Gastrocnemius medialis (tissue), 4 donors: Measurements from ENCODE around the gene IGFL2. TPM values are rescaled to one million over a fixed set of nuclear protein-coding genes. Genes with fewer than 3 reads are reported as not detected.
"Not testable (repeated sequence)": the region's sequence is repeated elsewhere in the genome, so short reads cannot be mapped to it uniquely, and the experiment has no call there.

ENCODE experiments used
- ATAC-seq, 2 donors: fragments of 150-250 bp; one replicate each; pipeline ENCODE4 v1.9.1; 2016
- DNase-seq, 2 donors: peaks; one replicate each; pipeline ENCODE4 v3.0.0-alpha.2; 2019
- H3K27ac ChIP-seq, 4 donors: fragments of 200-600 bp; sonication (generic); 1 replicate in 1 of 4; 2 replicates in 3 of 4; pipeline ENCODE4 v1.5.1; 2016 to 2018; ENCODE audit warnings: mild to moderate bottlenecking in 2 of 4, moderate library complexity in 1 of 4
- H3K27me3 ChIP-seq, 3 donors: fragments of 200-600 bp; sonication (generic) in 2 of 3; 1 replicate in 1 of 3; 2 replicates in 2 of 3; pipeline versions ENCODE4 v1.5.1 to v1.6.0; 2016 to 2019; ENCODE audit warnings: mild to moderate bottlenecking in 1 of 3, moderate library complexity in 1 of 3
- H3K36me3 ChIP-seq, 2 donors: fragments of 200-600 bp; sonication (generic) in 1 of 2; one replicate each; pipeline ENCODE4 v1.5.1; 2017 to 2018
- H3K4me1 ChIP-seq, 2 donors: fragments of 200-600 bp; sonication (generic) in 1 of 2; one replicate each; pipeline ENCODE4 v1.5.1; 2016 to 2017; ENCODE audit warnings: mild to moderate bottlenecking in 2 of 2
- H3K4me3 ChIP-seq, 4 donors: fragments of 200-600 bp; sonication (generic) in 3 of 4; 1 replicate in 1 of 4; 2 replicates in 3 of 4; pipeline ENCODE4 v1.5.1; 2016 to 2019; ENCODE audit warnings: mild to moderate bottlenecking in 2 of 4
- H3K9me3 ChIP-seq, 3 donors: fragments of 200-600 bp; sonication (generic) in 2 of 3; 1 replicate in 1 of 3; 2 replicates in 2 of 3; pipeline ENCODE4 v1.5.1; 2016 to 2019
- CTCF ChIP-seq, 5 experiments: fragments of 450-650 bp in 3 of 5; fragments of 200-600 bp in 2 of 5; sonication (generic) in 2 of 5; IDR thresholded peaks in 4 of 5; conservative IDR thresholded peaks in 1 of 5; 1 replicate in 4 of 5; 2 replicates in 1 of 5; pipeline ENCODE4 v1.5.1; 2016 to 2019; ENCODE audit warnings: antibody characterized with exemption in 5 of 5, mild to moderate bottlenecking in 3 of 5, moderate library complexity in 3 of 5
- POLR2A ChIP-seq, 2 donors: fragments of 450-650 bp; IDR thresholded peaks; one replicate each; pipeline ENCODE4 v1.6.1; 2017; ENCODE audit warnings: antibody characterized with exemption in 2 of 2, mild to moderate bottlenecking in 2 of 2, moderate library complexity in 2 of 2
- in situ Hi-C, 4 donors: fragments of 200-750 bp; cut with MboI; loops; one replicate each; pipeline versions ENCODE4 v1.15.0 to v1.8.0; 2017; ENCODE audit warnings: low sequenced_read_pairs in 4 of 4
- intact Hi-C: fragments of 100-400 bp; cut with DNase I; formaldehyde crosslinking; loops from one replicate; pipeline ENCODE4 v1.15.1; 2023; ENCODE audit warnings: low total_unique reads
- total RNA-seq, 4 donors: library from RNA; depleted of rRNA; stranded (reverse); fragments of >200 nt; gene quantifications; one replicate each; pipeline versions ENCODE4 v1.1.0 to v1.2.3, GENCODE V29; 2016

Gene IGFL2
- not detected for total RNA-seq

GRCh38 chr19:46147791-46148288, at the start of gene IGFL2:
TSS of gene IGFL2 (plus strand) at chr19:46148238. CDS start at chr19:46148279, 41 bp downstream.
- no peak for ATAC-seq
- peaks cover 0 to 17% (median 0%) of the 10 kb centered on the region in 3 donors for H3K27me3 ChIP-seq
- H3K4me1 ChIP-seq, result no peaks in the 10 kb centered on the region
- no peak for DNase-seq
- in situ Hi-C loops, result no loop called here
- intact Hi-C loops, result no loop called here
- H3K9me3 ChIP-seq, result no peaks in the 10 kb centered on the region
- TF ChIP-seq CTCF (IDR thresholded peaks at IDR 0.05 in 4 of 5, conservative IDR thresholded peaks at IDR 0.05 in 1 of 5), result no peak
- TF ChIP-seq POLR2A (IDR thresholded peaks at IDR 0.05), result no peak
- no peaks in the 10 kb centered on the region for H3K36me3 ChIP-seq
- H3K4me3 ChIP-seq, result no peak within 1 kb of the TSS
- no peak within 1 kb of the TSS for H3K27ac ChIP-seq

GRCh38 chr19:46100344-46100743, 47.7 kb upstream of the IGFL2 start:
- no peaks in the 10 kb centered on the region for H3K36me3 ChIP-seq
- ATAC-seq, result no peak
- no peak overlapping the region for H3K4me3 ChIP-seq
- peaks cover 3 to 17% (median 11%) of the 10 kb centered on the region in 3 donors for H3K27me3 ChIP-seq
- DNase-seq, result no peak
- intact Hi-C loops (no loop called here), in situ Hi-C loops (no loop called here)
- no peaks in the 10 kb centered on the region for H3K9me3 ChIP-seq
- no peak overlapping the region for H3K27ac ChIP-seq
- H3K4me1 ChIP-seq, result no peaks in the 10 kb centered on the region
- TF ChIP-seq POLR2A (IDR thresholded peaks at IDR 0.05) (no peak), CTCF (IDR thresholded peaks at IDR 0.05 in 4 of 5, conservative IDR thresholded peaks at IDR 0.05 in 1 of 5) (no peak)

- intact Hi-C loops, result no loop called here
- H3K27ac ChIP-seq, result no peak overlapping the region
- DNase-seq (no peak), ATAC-seq (no peak)
- in situ Hi-C loops, result no loop called here
- no peak for TF ChIP-seq POLR2A (IDR thresholded peaks at IDR 0.05)
- no peak for TF ChIP-seq CTCF (IDR thresholded peaks at IDR 0.05 in 4 of 5, conservative IDR thresholded peaks at IDR 0.05 in 1 of 5)
- H3K4me1 ChIP-seq, result no peaks in the 10 kb centered on the region
- no peak overlapping the region for H3K4me3 ChIP-seq
- H3K36me3 ChIP-seq, result no peaks in the 10 kb centered on the region
- peaks cover 3 to 17% (median 11%) of the 10 kb centered on the region in 3 donors for H3K27me3 ChIP-seq
- H3K9me3 ChIP-seq, result no peaks in the 10 kb centered on the region
Measured at GRCh38 chr19:46101293-46101692, 46.7 kb upstream of the IGFL2 start.

GRCh38 chr19:46102333-46102732, 45.7 kb upstream of the IGFL2 start:
- H3K4me3 ChIP-seq, H3K9me3 ChIP-seq, intact Hi-C loops, H3K27ac ChIP-seq, DNase-seq, ATAC-seq, H3K36me3 ChIP-seq, in situ Hi-C loops, H3K4me1 ChIP-seq: not testable (repeated sequence)
- peaks cover 3 to 17% (median 11%) of the 10 kb centered on the region in 3 donors for H3K27me3 ChIP-seq

- H3K4me3 ChIP-seq, result no peak overlapping the region
- H3K4me1 ChIP-seq, result no peaks in the 10 kb centered on the region
- H3K36me3 ChIP-seq, result no peaks in the 10 kb centered on the region
- H3K9me3 ChIP-seq, result no peaks in the 10 kb centered on the region
- no peak overlapping the region for H3K27ac ChIP-seq
- DNase-seq (no peak), ATAC-seq (no peak)
- H3K27me3 ChIP-seq, result peaks cover 0 to 10% (median under 1%) of the 10 kb centered on the region in 3 donors
- in situ Hi-C loops (no loop called here), intact Hi-C loops (no loop called here)
- TF ChIP-seq POLR2A (IDR thresholded peaks at IDR 0.05) (no peak), CTCF (IDR thresholded peaks at IDR 0.05 in 4 of 5, conservative IDR thresholded peaks at IDR 0.05 in 1 of 5) (no peak)
Measured at GRCh38 chr19:46107371-46107770, 40.7 kb upstream of the IGFL2 start.
